Activated T-cell treated with anti-CD3 and anti-CD28 coated beads, Interleukin-2, amount 50 U/mL, for 24 hours (primary cell): ENCODE results near the gene ITK.
"Not testable (repeated sequence)": the region's sequence is repeated elsewhere in the genome, so short reads cannot be mapped to it uniquely, and the experiment has no call there.

Experiments
- DNase-seq: peaks from one replicate; pipeline ENCODE4 v3.0.0-alpha.2; 2020
- H3K27ac Mint-ChIP-seq: 2 replicates; pipeline ENCODE4 v1.8.0; 2020; ENCODE audit warnings: mild to moderate bottlenecking, mixed read lengths
- H3K27me3 Mint-ChIP-seq: 2 replicates; pipeline ENCODE4 v1.8.0; 2020; ENCODE audit warnings: mixed read lengths
- H3K36me3 Mint-ChIP-seq: 2 replicates; pipeline ENCODE4 v1.8.0; 2020; ENCODE audit warnings: low read depth, mixed read lengths
- H3K4me1 Mint-ChIP-seq: 2 replicates; pipeline ENCODE4 v1.8.0; 2020; ENCODE audit warnings: low read depth, mixed read lengths
- H3K4me3 Mint-ChIP-seq: 2 replicates; pipeline ENCODE4 v1.8.0; 2020; ENCODE audit warnings: mild to moderate bottlenecking, moderate library complexity, mixed read lengths
- H3K9me3 Mint-ChIP-seq: 2 replicates; pipeline ENCODE4 v1.8.0; 2020; ENCODE audit warnings: mixed read lengths

ITK gene

GRCh38 chr5:157162919-157163510, 17.6 kb upstream of the ITK start:
- Mint-ChIP-seq H3K9me3 (no peaks in the 10 kb centered on the region), H3K4me3 (no peak overlapping the region), H3K27me3 (no peaks in the 10 kb centered on the region), H3K36me3 (no peaks in the 10 kb centered on the region), H3K27ac (no peak overlapping the region), H3K4me1 (peaks cover 67% of the 10 kb centered on the region)
- DNase-seq: no peak

GRCh38 chr5:157164521-157164920, 16.1 kb upstream of the ITK start:
- Mint-ChIP-seq H3K27me3 (no peaks in the 10 kb centered on the region), H3K4me1 (peaks cover 68% of the 10 kb centered on the region), H3K27ac (no peak overlapping the region), H3K4me3 (no peak overlapping the region), H3K36me3 (peaks cover 5% of the 10 kb centered on the region), H3K9me3 (peaks cover 3% of the 10 kb centered on the region)
- DNase-seq: no peak

GRCh38 chr5:157165261-157165660, 15.4 kb upstream of the ITK start:
- H3K27me3 Mint-ChIP-seq: no peaks in the 10 kb centered on the region
- peaks cover 8% of the 10 kb centered on the region for H3K36me3 Mint-ChIP-seq
- no peak overlapping the region for H3K4me3 Mint-ChIP-seq
- no peak overlapping the region for H3K27ac Mint-ChIP-seq
- H3K4me1 Mint-ChIP-seq: peaks cover 67% of the 10 kb centered on the region
- peaks cover 6% of the 10 kb centered on the region for H3K9me3 Mint-ChIP-seq
- no peak for DNase-seq

GRCh38 chr5:157165668-157166067, 15.0 kb upstream of the ITK start:
- no peak for DNase-seq
- H3K4me3 Mint-ChIP-seq: no peak overlapping the region
- H3K4me1 Mint-ChIP-seq: peaks cover 69% of the 10 kb centered on the region
- peaks cover 11% of the 10 kb centered on the region for H3K36me3 Mint-ChIP-seq
- peak overlapping the region; percentile 94 for H3K27ac Mint-ChIP-seq
- peaks cover 8% of the 10 kb centered on the region for H3K9me3 Mint-ChIP-seq
- H3K27me3 Mint-ChIP-seq: no peaks in the 10 kb centered on the region

- DNase-seq: no peak
- no peaks in the 10 kb centered on the region for H3K27me3 Mint-ChIP-seq
- H3K36me3 Mint-ChIP-seq: peaks cover 13% of the 10 kb centered on the region
- peaks cover 71% of the 10 kb centered on the region for H3K4me1 Mint-ChIP-seq
- peak within 1 kb of the TSS; percentile 67 for H3K4me3 Mint-ChIP-seq
- H3K27ac Mint-ChIP-seq: peak within 1 kb of the TSS; percentile 94
- H3K9me3 Mint-ChIP-seq: peaks cover 12% of the 10 kb centered on the region
Measured at GRCh38 chr5:157166214-157167213, 14.1 kb upstream of the ITK start, which contains the start of gene GARIN3. TSS of gene GARIN3 (minus strand) at chr5:157166264. CDS start at chr5:157166168, 96 bp downstream.

GRCh38 chr5:157167214-157167621, 13.4 kb upstream of the ITK start:
- peaks cover 77% of the 10 kb centered on the region for H3K4me1 Mint-ChIP-seq
- no peaks in the 10 kb centered on the region for H3K27me3 Mint-ChIP-seq
- H3K36me3 Mint-ChIP-seq: peaks cover 13% of the 10 kb centered on the region
- no peak for DNase-seq
- H3K9me3 Mint-ChIP-seq: peaks cover 12% of the 10 kb centered on the region
- H3K4me3 Mint-ChIP-seq: peak overlapping the region; percentile 67
- peak overlapping the region; percentile 94 for H3K27ac Mint-ChIP-seq

- Mint-ChIP-seq H3K36me3 (peaks cover 13% of the 10 kb centered on the region), H3K9me3 (peaks cover 12% of the 10 kb centered on the region), H3K4me3 (no peak overlapping the region), H3K27me3 (no peaks in the 10 kb centered on the region), H3K4me1 (peaks cover 86% of the 10 kb centered on the region), H3K27ac (peak overlapping the region; percentile 94)
- no peak for DNase-seq
Measured at GRCh38 chr5:157168286-157168685, 12.4 kb upstream of the ITK start.

- Mint-ChIP-seq H3K4me1 (peaks cover 89% of the 10 kb centered on the region), H3K27me3 (no peaks in the 10 kb centered on the region), H3K36me3 (peaks cover 17% of the 10 kb centered on the region), H3K27ac (peak overlapping the region; percentile 96), H3K9me3 (peaks cover 12% of the 10 kb centered on the region), H3K4me3 (peak overlapping the region; percentile 66)
- DNase-seq: peak; percentile 88
Measured at GRCh38 chr5:157172403-157172802, 8.2 kb upstream of the ITK start.

- Mint-ChIP-seq H3K4me3 (peak overlapping the region; percentile 26), H3K4me1 (peaks cover 89% of the 10 kb centered on the region), H3K36me3 (peaks cover 16% of the 10 kb centered on the region), H3K27me3 (no peaks in the 10 kb centered on the region), H3K9me3 (peaks cover 8% of the 10 kb centered on the region), H3K27ac (peak overlapping the region; percentile 91)
- no peak for DNase-seq
Measured at GRCh38 chr5:157175071-157175612, 5.5 kb upstream of the ITK start.

- H3K27me3 Mint-ChIP-seq: no peaks in the 10 kb centered on the region
- H3K4me3 Mint-ChIP-seq: peak overlapping the region; percentile 87
- H3K9me3 Mint-ChIP-seq: no peaks in the 10 kb centered on the region
- peak overlapping the region; percentile 94 for H3K27ac Mint-ChIP-seq
- peaks cover 65% of the 10 kb centered on the region for H3K4me1 Mint-ChIP-seq
- no peak for DNase-seq
- peaks cover 32% of the 10 kb centered on the region for H3K36me3 Mint-ChIP-seq
Measured at GRCh38 chr5:157177953-157178352, 2.7 kb upstream of the ITK start.

- Mint-ChIP-seq H3K36me3 (peaks cover 41% of the 10 kb centered on the region), H3K27ac (peak overlapping the region; percentile 94), H3K9me3 (no peaks in the 10 kb centered on the region), H3K27me3 (no peaks in the 10 kb centered on the region), H3K4me3 (peak overlapping the region; percentile 87), H3K4me1 (peaks cover 59% of the 10 kb centered on the region)
- no peak for DNase-seq
Measured at GRCh38 chr5:157178966-157179365, 1.7 kb upstream of the ITK start.

GRCh38 chr5:157182143-157182757, 1.6 kb downstream of the ITK start:
- Mint-ChIP-seq H3K9me3 (no peaks in the 10 kb centered on the region), H3K27ac (peak overlapping the region; percentile 94), H3K36me3 (peaks cover 70% of the 10 kb centered on the region), H3K4me3 (peak overlapping the region; percentile 87), H3K4me1 (peaks cover 55% of the 10 kb centered on the region), H3K27me3 (no peaks in the 10 kb centered on the region)
- peak; percentile 39 for DNase-seq

- Mint-ChIP-seq H3K4me1 (peaks cover 54% of the 10 kb centered on the region), H3K27me3 (no peaks in the 10 kb centered on the region), H3K36me3 (peaks cover 84% of the 10 kb centered on the region), H3K9me3 (no peaks in the 10 kb centered on the region), H3K27ac (peak overlapping the region; percentile 93), H3K4me3 (peak overlapping the region; percentile 87)
- peak; percentile 58 for DNase-seq
Measured at GRCh38 chr5:157184117-157184670, 3.6 kb downstream of the ITK start.

- peak; percentile 35 for DNase-seq
- Mint-ChIP-seq H3K4me3 (peak overlapping the region; percentile 87), H3K4me1 (peaks cover 52% of the 10 kb centered on the region), H3K36me3 (peaks cover 93% of the 10 kb centered on the region), H3K27ac (peak overlapping the region; percentile 93)
- H3K9me3 Mint-ChIP-seq, H3K27me3 Mint-ChIP-seq: not testable (repeated sequence)
Measured at GRCh38 chr5:157185122-157185521, 4.5 kb downstream of the ITK start.
